GM23338 (cell line): ENCODE results near the gene CFAP97D2.
"Not testable (repeated sequence)": the region's sequence is repeated elsewhere in the genome, so short reads cannot be mapped to it uniquely, and the experiment has no call there.

ENCODE experiments used
- CTCF ChIP-seq, 2 experiments: fragments of 200-600 bp in 1 of 2; sonication (generic) in 1 of 2; conservative IDR thresholded peaks; 2 replicates each; pipeline versions ENCODE4 v1.5.1 to v1.6.1; 2016 to 2017; ENCODE audit warnings: antibody characterized with exemption in 2 of 2, low read depth in 2 of 2, mild to moderate bottlenecking in 2 of 2, moderate library complexity in 1 of 2
- JUNB ChIP-seq: IDR thresholded peaks from one replicate; pipeline ENCODE4 v1.6.1; 2016; ENCODE audit warnings: antibody characterized with exemption; ENCODE audit not compliant: unreplicated experiment
- NANOG ChIP-seq: IDR thresholded peaks from 2 replicates; pipeline ENCODE4 v1.6.1; 2016; ENCODE audit warnings: antibody characterized with exemption, borderline replicate concordance
- POLR2AphosphoS5 ChIP-seq: IDR thresholded peaks from 2 replicates; pipeline ENCODE4 v1.6.1; 2016; ENCODE audit warnings: antibody characterized with exemption, low read depth
- TF ChIP-seq, protein P1 (sequence below): IDR thresholded peaks from one replicate; pipeline ENCODE4 v1.6.1; 2018; ENCODE audit warnings: antibody characterized with exemption; ENCODE audit not compliant: unreplicated experiment

DNA sequence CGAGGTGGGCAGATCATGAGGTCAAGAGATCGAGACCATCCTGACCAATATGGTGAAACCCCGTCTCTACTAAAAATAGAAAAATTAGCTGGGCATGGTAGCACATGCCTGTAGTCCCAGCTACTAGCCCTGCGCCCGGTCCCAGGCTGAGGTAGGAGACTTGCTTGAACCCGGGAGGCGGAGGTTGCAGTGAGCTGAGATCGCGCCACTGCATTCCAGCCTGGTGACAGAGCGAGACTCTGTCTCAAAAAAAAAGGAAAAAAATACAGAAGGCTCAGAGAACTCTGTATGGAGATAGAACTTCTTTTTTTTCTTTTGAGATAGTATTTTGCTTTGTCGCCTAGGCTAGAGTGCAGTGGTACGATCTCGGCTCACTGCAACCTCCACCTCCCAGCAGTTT, 85.3 kb downstream of the CFAP97D2 start:
- not testable (repeated sequence) for TF ChIP-seq CTCF (conservative IDR thresholded peaks at IDR 0.05; ENCODE audit: low read depth in 2 of 2); JUNB; NANOG; POLR2AphosphoS5
- TF ChIP-seq, protein P1, sequence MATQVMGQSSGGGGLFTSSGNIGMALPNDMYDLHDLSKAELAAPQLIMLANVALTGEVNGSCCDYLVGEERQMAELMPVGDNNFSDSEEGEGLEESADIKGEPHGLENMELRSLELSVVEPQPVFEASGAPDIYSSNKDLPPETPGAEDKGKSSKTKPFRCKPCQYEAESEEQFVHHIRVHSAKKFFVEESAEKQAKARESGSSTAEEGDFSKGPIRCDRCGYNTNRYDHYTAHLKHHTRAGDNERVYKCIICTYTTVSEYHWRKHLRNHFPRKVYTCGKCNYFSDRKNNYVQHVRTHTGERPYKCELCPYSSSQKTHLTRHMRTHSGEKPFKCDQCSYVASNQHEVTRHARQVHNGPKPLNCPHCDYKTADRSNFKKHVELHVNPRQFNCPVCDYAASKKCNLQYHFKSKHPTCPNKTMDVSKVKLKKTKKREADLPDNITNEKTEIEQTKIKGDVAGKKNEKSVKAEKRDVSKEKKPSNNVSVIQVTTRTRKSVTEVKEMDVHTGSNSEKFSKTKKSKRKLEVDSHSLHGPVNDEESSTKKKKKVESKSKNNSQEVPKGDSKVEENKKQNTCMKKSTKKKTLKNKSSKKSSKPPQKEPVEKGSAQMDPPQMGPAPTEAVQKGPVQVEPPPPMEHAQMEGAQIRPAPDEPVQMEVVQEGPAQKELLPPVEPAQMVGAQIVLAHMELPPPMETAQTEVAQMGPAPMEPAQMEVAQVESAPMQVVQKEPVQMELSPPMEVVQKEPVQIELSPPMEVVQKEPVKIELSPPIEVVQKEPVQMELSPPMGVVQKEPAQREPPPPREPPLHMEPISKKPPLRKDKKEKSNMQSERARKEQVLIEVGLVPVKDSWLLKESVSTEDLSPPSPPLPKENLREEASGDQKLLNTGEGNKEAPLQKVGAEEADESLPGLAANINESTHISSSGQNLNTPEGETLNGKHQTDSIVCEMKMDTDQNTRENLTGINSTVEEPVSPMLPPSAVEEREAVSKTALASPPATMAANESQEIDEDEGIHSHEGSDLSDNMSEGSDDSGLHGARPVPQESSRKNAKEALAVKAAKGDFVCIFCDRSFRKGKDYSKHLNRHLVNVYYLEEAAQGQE: not testable (repeated sequence)
